ENCODE measurements around the gene CPEB4.

The CPEB4 gene

DNA sequence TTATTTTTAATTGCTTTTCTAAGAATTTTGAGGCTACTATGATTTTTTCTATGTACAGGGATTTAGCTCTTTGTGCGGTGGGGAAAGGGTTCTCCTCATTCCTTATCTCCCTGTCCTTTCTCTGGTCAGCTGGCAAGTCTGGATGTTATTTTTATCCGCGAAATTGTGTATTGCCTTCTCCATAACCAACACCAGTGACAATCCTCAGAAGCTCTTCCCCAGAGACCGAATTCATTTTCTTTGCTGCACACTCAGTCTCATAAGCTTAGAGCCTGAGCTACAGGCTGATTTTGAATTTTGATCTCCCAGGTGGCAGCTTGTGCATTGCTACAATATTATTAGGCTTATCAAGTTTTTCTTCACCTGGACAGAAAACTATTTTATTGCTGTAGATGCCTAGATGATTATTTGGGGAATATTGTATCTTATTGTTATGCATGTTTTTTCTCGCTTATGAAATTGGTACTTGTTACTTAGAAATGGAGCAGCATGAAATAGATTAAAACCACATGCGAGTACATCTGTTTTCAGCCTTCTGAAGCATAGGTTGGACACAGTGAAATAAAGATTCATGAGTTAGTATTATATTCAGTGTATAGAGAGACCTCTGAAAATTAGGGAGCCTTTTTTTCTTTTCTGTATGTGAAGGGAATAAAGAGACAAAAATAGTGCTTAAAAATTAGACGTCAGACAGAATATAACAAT, 27.3 kb downstream of the CPEB4 start:
- Histone ChIP-seq H3K4me3 (ENCODE audit: low read depth, low read length) (no peak overlapping the region), H3K9me3 (ENCODE audit: severe bottlenecking) (no peaks in the 10 kb centered on the region), H3K27me3 (ENCODE audit: insufficient read depth, low read depth, severe bottlenecking) (no peaks in the 10 kb centered on the region), H3K27ac (no peak overlapping the region), H3K36me3 (peaks cover 3% of the 10 kb centered on the region)
- no peak for DNase-seq
- TF ChIP-seq, protein P1, sequence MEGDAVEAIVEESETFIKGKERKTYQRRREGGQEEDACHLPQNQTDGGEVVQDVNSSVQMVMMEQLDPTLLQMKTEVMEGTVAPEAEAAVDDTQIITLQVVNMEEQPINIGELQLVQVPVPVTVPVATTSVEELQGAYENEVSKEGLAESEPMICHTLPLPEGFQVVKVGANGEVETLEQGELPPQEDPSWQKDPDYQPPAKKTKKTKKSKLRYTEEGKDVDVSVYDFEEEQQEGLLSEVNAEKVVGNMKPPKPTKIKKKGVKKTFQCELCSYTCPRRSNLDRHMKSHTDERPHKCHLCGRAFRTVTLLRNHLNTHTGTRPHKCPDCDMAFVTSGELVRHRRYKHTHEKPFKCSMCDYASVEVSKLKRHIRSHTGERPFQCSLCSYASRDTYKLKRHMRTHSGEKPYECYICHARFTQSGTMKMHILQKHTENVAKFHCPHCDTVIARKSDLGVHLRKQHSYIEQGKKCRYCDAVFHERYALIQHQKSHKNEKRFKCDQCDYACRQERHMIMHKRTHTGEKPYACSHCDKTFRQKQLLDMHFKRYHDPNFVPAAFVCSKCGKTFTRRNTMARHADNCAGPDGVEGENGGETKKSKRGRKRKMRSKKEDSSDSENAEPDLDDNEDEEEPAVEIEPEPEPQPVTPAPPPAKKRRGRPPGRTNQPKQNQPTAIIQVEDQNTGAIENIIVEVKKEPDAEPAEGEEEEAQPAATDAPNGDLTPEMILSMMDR (IDR thresholded peaks at IDR 0.05; ENCODE audit: low read depth, low read length), result no peak

DNA sequence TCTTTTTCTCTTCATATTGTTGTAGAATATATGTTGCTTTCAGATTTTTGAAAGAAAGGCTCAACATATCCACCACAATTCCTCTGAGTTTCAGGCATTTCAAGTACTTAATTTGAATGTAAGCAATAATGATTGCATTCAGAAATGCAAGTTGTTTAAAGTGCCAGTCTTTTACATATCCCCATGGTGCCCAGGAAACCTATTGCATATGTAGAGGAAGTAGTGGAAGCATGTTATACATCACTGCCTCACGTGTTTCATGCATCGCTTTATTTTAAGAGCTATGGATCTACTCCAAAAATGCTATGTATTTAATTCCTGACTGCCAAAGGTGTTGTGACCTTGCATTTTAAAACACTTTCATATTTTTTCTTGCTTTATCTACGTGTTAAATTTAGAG, 28.1 kb downstream of the CPEB4 start:
- TF ChIP-seq, protein P1 (IDR thresholded peaks at IDR 0.05; ENCODE audit: low read depth, low read length), result no peak
- Histone ChIP-seq H3K9me3 (ENCODE audit: severe bottlenecking) (no peaks in the 10 kb centered on the region), H3K36me3 (peaks cover 3% of the 10 kb centered on the region), H3K27ac (no peak overlapping the region), H3K27me3 (ENCODE audit: insufficient read depth, low read depth, severe bottlenecking) (no peaks in the 10 kb centered on the region), H3K4me3 (ENCODE audit: low read depth, low read length) (no peak overlapping the region)
- DNase-seq, result no peak

DNA sequence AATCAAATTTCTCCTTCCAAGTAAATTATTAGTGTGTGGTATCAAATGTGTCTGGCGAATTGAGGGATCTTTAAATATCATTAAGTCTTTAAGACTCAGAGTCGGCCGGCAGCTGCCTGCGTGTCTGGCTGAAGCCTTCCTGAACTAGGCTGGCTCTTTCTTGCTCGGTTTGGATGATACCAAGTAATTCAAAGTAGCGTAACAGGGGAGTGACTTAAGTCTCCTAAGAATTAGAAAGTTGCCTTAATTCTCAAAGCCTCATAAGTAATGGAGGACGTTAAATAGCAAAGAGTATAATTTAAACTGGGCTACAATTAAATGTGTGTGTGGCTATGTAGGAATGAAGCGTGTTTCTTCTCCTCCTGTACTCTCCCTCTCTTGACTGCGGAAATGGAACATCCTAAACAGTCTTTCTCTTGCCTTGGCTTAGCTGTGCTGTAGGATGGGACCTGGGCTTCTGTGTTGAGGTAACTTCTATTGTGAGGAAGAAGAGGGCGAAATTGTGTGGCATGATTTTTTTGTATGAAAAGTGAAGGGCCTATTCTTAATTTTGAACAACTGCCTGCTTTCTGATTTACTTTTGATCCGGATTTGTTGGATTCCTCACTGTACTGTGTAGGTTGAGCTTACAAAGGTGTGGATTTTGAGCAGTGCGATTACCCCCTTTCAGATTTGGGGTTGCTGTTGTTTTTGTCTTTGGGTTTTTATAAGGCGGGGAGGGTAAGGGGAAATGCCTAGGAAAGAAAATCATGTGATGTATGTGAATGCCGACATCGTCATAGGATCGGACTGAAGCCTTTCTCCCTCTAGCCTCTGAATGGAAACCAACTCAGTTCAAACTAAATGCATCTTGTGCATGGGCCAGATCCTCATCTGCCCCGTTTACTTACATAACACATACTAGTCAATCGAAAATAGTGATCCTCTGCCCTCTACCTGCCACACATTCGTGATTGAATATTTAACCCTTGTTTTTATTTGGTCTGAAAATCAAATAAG, 29.9 kb downstream of the CPEB4 start:
- H3K9me3 ChIP-seq (ENCODE audit: severe bottlenecking), result no peaks in the 10 kb centered on the region
- TF ChIP-seq, protein P1 (IDR thresholded peaks at IDR 0.05; ENCODE audit: low read depth, low read length), result no peak
- no peaks in the 10 kb centered on the region for H3K27me3 ChIP-seq (ENCODE audit: insufficient read depth, low read depth, severe bottlenecking)
- DNase-seq, result peak; percentile 74
- H3K4me3 ChIP-seq (ENCODE audit: low read depth, low read length), result peak overlapping the region; percentile 77
- no peaks in the 10 kb centered on the region; the same call in 1 of the 2 replicates for H3K36me3 ChIP-seq
- H3K27ac ChIP-seq, result peak overlapping the region; percentile 97

DNA sequence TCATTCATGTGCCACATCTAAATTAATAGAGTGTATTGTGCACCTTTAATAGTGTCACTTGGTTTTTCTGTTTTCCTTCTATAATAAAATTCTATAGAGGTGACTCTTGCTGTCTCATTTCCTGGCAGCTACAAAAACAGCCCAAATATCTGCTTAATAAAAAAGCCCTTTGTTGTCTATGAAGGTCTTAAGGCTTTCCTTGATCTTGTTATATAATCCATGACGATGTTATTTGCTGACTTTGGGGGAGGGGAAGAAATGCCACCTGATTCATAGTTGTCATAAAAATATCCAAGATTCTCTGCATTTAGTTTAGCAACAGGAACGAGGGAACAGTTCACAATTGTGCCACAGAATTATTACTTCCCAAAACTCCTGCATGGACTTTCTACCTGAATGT, 31.3 kb downstream of the CPEB4 start:
- Histone ChIP-seq H3K27me3 (ENCODE audit: insufficient read depth, low read depth, severe bottlenecking) (no peaks in the 10 kb centered on the region), H3K27ac (peak overlapping the region; percentile 97), H3K9me3 (ENCODE audit: severe bottlenecking) (no peaks in the 10 kb centered on the region), H3K4me3 (ENCODE audit: low read depth, low read length) (no peak overlapping the region), H3K36me3 (no peaks in the 10 kb centered on the region)
- no peak for DNase-seq
- TF ChIP-seq, protein P1 (IDR thresholded peaks at IDR 0.05; ENCODE audit: low read depth, low read length), result no peak

DNA sequence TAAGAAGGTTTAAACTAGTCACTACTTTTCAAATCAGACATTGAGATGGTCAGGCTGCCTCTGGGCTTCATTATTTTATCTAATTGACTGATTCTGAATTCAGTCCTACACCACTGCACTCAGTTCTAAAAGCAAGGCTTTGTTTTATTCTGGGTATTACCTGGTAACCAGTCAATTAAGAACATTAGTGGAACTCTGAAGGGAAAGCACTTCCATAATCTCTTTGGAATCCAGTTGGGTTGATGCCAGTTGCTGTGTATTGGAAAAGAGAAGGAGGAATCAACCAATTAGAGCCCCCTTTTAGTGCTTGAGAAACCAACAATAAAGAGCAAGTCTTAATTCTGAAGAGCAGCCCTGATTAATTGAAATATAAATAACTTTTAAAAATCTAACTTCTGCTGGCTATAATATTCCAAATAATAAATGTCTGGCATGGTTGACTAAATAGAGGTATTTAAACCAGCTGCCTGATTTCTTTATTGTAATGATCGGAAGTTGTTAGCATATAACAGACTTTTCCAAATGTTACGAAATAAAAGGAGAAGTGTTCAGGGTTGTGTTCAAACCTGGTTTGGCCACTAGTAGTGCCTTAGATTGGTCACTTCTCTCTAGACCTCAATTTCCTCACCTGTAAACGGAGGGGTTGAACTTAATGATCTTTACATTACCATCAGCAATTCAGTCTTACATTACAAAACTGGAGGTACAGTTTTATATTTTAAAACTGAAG, 32.0 kb downstream of the CPEB4 start:
- no peak overlapping the region for H3K4me3 ChIP-seq (ENCODE audit: low read depth, low read length)
- H3K27ac ChIP-seq, result peak overlapping the region; percentile 97
- TF ChIP-seq, protein P1 (IDR thresholded peaks at IDR 0.05; ENCODE audit: low read depth, low read length), result no peak

More for the DNA sequence above, 32.0 kb downstream of the CPEB4 start:
- no peaks in the 10 kb centered on the region for H3K27me3 ChIP-seq (ENCODE audit: insufficient read depth, low read depth, severe bottlenecking)
- no peak for DNase-seq
- H3K36me3 ChIP-seq, result no peaks in the 10 kb centered on the region
- H3K9me3 ChIP-seq (ENCODE audit: severe bottlenecking), result no peaks in the 10 kb centered on the region

All from WERI-Rb-1 (cell line).